Measurements from ENCODE around the gene PRPF18.

PRPF18 gene

GRCh38 chr10:13633689-13634088, 46.9 kb downstream of the PRPF18 start:
- Mint-ChIP-seq H3K27ac (ENCODE audit: low read depth) (no peak overlapping the region), H3K4me1 (peaks cover 4% of the 10 kb centered on the region), H3K36me3 (ENCODE audit: insufficient read depth) (peaks cover 23% of the 10 kb centered on the region), H3K4me3 (no peak overlapping the region), H3K27me3 (no peaks in the 10 kb centered on the region), H3K9me3 (no peaks in the 10 kb centered on the region)
- DNase-seq (ENCODE audit: low spot score in 2 of 2) (no peak), ATAC-seq (replicated peaks; ENCODE audit: extremely low read depth, poor library complexity, severe bottlenecking) (no peak)

DNA sequence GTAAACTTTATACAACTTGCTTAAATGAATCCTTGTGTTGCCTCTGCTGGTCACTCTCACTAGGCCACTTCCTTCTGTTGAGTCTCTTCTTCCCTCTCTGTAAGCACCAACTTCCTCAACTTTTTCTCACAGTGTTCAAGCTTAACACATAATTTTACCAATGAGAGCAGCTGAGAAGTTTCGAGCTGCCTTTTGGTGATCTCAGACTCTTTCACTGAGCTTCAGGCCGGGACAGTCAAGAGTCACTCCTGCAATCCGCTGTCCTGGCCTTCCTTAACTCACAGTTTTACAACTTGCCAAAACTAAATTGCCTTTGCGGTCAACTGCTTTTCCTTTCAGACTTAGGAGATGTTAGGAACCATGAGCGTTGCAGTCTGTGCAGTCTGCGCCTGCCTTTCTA, 47.4 kb downstream of the PRPF18 start:
- Mint-ChIP-seq H3K4me3 (no peak overlapping the region), H3K27me3 (no peaks in the 10 kb centered on the region), H3K27ac (ENCODE audit: low read depth) (no peak overlapping the region), H3K36me3 (ENCODE audit: insufficient read depth) (peaks cover 23% of the 10 kb centered on the region), H3K9me3 (no peaks in the 10 kb centered on the region), H3K4me1 (no peaks in the 10 kb centered on the region)
- no peak for DNase-seq (ENCODE audit: low spot score in 2 of 2)
- no peak for ATAC-seq (replicated peaks; ENCODE audit: extremely low read depth, poor library complexity, severe bottlenecking)

DNA sequence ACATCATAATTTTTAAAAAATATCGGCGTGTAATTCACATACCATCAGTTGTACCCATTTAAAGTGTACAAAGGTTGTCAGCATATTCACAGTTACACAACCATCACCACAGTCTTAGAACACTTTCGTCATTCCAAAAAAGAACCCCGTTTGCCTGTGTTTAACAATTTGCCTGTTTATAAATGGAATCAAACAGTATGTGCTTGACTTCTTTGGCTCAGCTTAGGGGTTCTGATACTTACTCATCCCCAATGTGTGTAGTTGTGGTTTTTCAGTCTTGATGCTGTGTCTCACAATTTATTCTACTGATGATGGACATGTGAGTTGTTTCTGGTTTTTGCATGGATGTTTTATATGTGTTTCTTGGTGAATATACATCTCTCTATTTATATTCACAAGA, 50.0 kb downstream of the PRPF18 start:
- no peak for ATAC-seq (replicated peaks; ENCODE audit: extremely low read depth, poor library complexity, severe bottlenecking)
- Mint-ChIP-seq H3K27me3 (no peaks in the 10 kb centered on the region), H3K9me3 (peaks cover 14% of the 10 kb centered on the region), H3K36me3 (ENCODE audit: insufficient read depth) (peaks cover 24% of the 10 kb centered on the region), H3K4me1 (no peaks in the 10 kb centered on the region), H3K4me3 (no peak overlapping the region), H3K27ac (ENCODE audit: low read depth) (no peak overlapping the region)
- DNase-seq (ENCODE audit: low spot score in 2 of 2): no peak

DNA sequence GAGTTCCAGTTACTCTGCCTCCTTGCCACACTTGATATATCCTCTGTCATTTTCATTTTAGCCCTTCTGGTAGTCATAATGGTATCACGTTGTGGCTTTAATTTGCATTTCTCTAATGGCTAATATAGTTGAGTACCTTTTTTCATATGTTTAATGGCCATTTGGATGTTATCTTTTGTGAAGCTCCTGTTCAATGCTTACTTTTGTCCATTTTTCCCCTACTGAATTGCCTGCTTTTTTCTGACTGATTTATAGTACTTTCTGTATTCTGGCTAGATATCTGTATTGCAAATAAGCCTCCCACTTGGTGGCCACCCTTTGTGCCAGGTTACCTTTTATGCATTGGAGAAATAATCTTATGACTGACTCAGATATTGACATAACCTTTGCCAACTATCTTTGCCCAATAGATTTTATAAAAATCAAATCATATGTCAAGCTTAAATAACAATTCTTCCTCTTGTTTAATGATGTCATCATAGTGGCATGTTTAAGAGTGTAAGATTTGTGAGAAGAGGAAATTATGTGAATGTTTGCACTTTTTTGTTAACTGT, 50.6 kb downstream of the PRPF18 start:
- no peak for ATAC-seq (replicated peaks; ENCODE audit: extremely low read depth, poor library complexity, severe bottlenecking)
- Mint-ChIP-seq H3K9me3 (peaks cover 20% of the 10 kb centered on the region), H3K27ac (ENCODE audit: low read depth) (no peak overlapping the region), H3K4me3 (no peak overlapping the region), H3K36me3 (ENCODE audit: insufficient read depth) (peaks cover 24% of the 10 kb centered on the region), H3K4me1 (no peaks in the 10 kb centered on the region), H3K27me3 (no peaks in the 10 kb centered on the region)
- DNase-seq (ENCODE audit: low spot score in 2 of 2): no peak

DNA sequence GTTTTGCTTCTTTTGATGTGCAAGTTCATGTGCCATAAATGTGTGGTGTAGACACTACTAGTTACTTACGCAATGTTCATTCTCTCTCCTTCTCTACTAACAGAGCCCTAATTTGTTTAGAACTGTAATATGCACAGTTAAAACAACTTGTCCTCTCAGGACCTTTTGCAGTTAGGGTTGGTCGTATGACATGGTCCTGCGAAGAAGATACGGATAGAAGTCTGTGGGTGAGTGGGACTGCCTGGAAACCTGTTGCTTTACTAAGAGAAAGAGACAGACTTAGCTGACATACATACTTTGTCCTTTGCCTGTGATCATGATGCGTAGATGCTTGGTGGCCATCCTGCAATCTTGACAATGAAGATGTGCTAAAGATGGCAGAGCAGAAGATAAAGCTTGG, 51.1 kb downstream of the PRPF18 start:
- no peak overlapping the region for H3K27ac Mint-ChIP-seq (ENCODE audit: low read depth)
- DNase-seq (ENCODE audit: low spot score in 2 of 2): no peak
- no peaks in the 10 kb centered on the region for H3K27me3 Mint-ChIP-seq
- H3K4me1 Mint-ChIP-seq: no peaks in the 10 kb centered on the region
- ATAC-seq (replicated peaks; ENCODE audit: extremely low read depth, poor library complexity, severe bottlenecking): no peak
- peaks cover 24% of the 10 kb centered on the region for H3K36me3 Mint-ChIP-seq (ENCODE audit: insufficient read depth)
- no peak overlapping the region for H3K4me3 Mint-ChIP-seq
- H3K9me3 Mint-ChIP-seq: peaks cover 22% of the 10 kb centered on the region

GRCh38 chr10:13642293-13642692, 55.5 kb downstream of the PRPF18 start:
- Mint-ChIP-seq H3K4me1 (no peaks in the 10 kb centered on the region), H3K27ac (ENCODE audit: low read depth) (no peak overlapping the region), H3K27me3 (no peaks in the 10 kb centered on the region), H3K36me3 (ENCODE audit: insufficient read depth) (peaks cover 20% of the 10 kb centered on the region), H3K9me3 (peaks cover 22% of the 10 kb centered on the region), H3K4me3 (no peak overlapping the region)
- ATAC-seq (replicated peaks; ENCODE audit: extremely low read depth, poor library complexity, severe bottlenecking) (no peak), DNase-seq (ENCODE audit: low spot score in 2 of 2) (no peak)

GRCh38 chr10:13643016-13643415, 56.3 kb downstream of the PRPF18 start:
- Mint-ChIP-seq H3K27ac (ENCODE audit: low read depth) (no peak overlapping the region), H3K36me3 (ENCODE audit: insufficient read depth) (peaks cover 15% of the 10 kb centered on the region), H3K27me3 (no peaks in the 10 kb centered on the region), H3K4me1 (no peaks in the 10 kb centered on the region), H3K9me3 (peaks cover 22% of the 10 kb centered on the region), H3K4me3 (no peak overlapping the region)
- DNase-seq (ENCODE audit: low spot score in 2 of 2) (no peak), ATAC-seq (replicated peaks; ENCODE audit: extremely low read depth, poor library complexity, severe bottlenecking) (no peak)

- Mint-ChIP-seq H3K27me3 (no peaks in the 10 kb centered on the region), H3K4me1 (no peaks in the 10 kb centered on the region), H3K27ac (ENCODE audit: low read depth) (no peak overlapping the region), H3K9me3 (peaks cover 22% of the 10 kb centered on the region), H3K4me3 (no peak overlapping the region), H3K36me3 (ENCODE audit: insufficient read depth) (peaks cover 13% of the 10 kb centered on the region)
- no peak for ATAC-seq (replicated peaks; ENCODE audit: extremely low read depth, poor library complexity, severe bottlenecking)
- DNase-seq (ENCODE audit: low spot score in 2 of 2): no peak
Observed at GRCh38 chr10:13644866-13645265, 58.1 kb downstream of the PRPF18 start.

GRCh38 chr10:13648425-13648824, 61.7 kb downstream of the PRPF18 start:
- no peak for DNase-seq (ENCODE audit: low spot score in 2 of 2)
- no peaks in the 10 kb centered on the region for H3K9me3 Mint-ChIP-seq
- H3K27me3 Mint-ChIP-seq: no peaks in the 10 kb centered on the region
- H3K27ac Mint-ChIP-seq (ENCODE audit: low read depth): no peak overlapping the region
- no peaks in the 10 kb centered on the region for H3K4me1 Mint-ChIP-seq
- no peak overlapping the region for H3K4me3 Mint-ChIP-seq
- peaks cover 11% of the 10 kb centered on the region for H3K36me3 Mint-ChIP-seq (ENCODE audit: insufficient read depth)
- no peak for ATAC-seq (replicated peaks; ENCODE audit: extremely low read depth, poor library complexity, severe bottlenecking)

- no peaks in the 10 kb centered on the region for H3K4me1 Mint-ChIP-seq
- peaks cover 12% of the 10 kb centered on the region for H3K36me3 Mint-ChIP-seq (ENCODE audit: insufficient read depth)
- H3K27ac Mint-ChIP-seq (ENCODE audit: low read depth): no peak overlapping the region
- ATAC-seq (replicated peaks; ENCODE audit: extremely low read depth, poor library complexity, severe bottlenecking) (no peak), DNase-seq (ENCODE audit: low spot score in 2 of 2) (no peak)
- no peaks in the 10 kb centered on the region for H3K27me3 Mint-ChIP-seq
- H3K9me3 Mint-ChIP-seq: no peaks in the 10 kb centered on the region
- H3K4me3 Mint-ChIP-seq: no peak overlapping the region
Observed at GRCh38 chr10:13649844-13650520, 63.2 kb downstream of the PRPF18 start.

GRCh38 chr10:13650961-13651360, 64.2 kb downstream of the PRPF18 start:
- peak overlapping the region; percentile 1 for H3K27ac Mint-ChIP-seq (ENCODE audit: low read depth)

DNA sequence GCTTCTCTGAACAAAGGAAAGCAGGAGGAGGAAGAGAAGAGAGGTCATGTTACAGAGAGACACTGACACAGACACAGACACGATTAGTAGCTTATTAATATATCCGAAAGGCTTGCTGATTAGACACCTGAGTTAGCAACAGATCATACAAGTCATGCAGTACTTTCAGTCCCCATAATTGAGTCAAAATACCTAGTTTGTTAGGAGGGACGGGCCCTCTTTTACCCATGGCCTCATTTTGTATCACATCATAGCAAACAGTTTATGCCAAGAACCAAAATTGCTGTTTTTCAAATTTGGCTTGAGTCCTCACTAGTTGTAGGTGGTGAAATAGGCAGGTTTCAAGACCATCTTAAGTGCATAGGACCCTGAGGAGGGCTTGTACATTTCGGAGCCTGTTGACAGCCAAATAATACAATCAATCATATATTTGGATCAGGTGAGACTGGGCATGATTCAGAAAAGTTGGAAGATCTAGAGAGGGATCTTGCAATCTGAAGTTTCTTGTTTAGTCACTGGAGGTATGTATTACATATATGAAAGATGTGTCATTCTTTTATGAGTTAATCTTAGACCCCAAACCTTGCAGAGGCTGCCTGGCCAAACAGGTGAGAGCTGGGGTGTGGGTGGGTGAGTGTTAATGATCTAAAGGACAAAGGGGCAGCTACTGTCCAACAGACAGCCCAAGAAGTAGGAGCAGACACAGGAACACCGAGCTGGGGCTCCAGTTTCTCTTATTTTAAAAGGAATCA, 65.4 kb downstream of the PRPF18 start:
- ATAC-seq (replicated peaks; ENCODE audit: extremely low read depth, poor library complexity, severe bottlenecking): no peak
- Mint-ChIP-seq H3K27me3 (no peaks in the 10 kb centered on the region), H3K4me3 (no peak overlapping the region), H3K4me1 (no peaks in the 10 kb centered on the region), H3K9me3 (no peaks in the 10 kb centered on the region), H3K27ac (ENCODE audit: low read depth) (no peak overlapping the region), H3K36me3 (ENCODE audit: insufficient read depth) (peaks cover 4% of the 10 kb centered on the region)
- DNase-seq (ENCODE audit: low spot score in 2 of 2): no peak

More at GRCh38 chr10:13650961-13651360, 64.2 kb downstream of the PRPF18 start:
- Mint-ChIP-seq H3K4me1 (no peaks in the 10 kb centered on the region), H3K9me3 (no peaks in the 10 kb centered on the region), H3K36me3 (ENCODE audit: insufficient read depth) (peaks cover 8% of the 10 kb centered on the region), H3K27me3 (no peaks in the 10 kb centered on the region), H3K4me3 (no peak overlapping the region)
- no peak for ATAC-seq (replicated peaks; ENCODE audit: extremely low read depth, poor library complexity, severe bottlenecking)
- no peak for DNase-seq (ENCODE audit: low spot score in 2 of 2)

DNA sequence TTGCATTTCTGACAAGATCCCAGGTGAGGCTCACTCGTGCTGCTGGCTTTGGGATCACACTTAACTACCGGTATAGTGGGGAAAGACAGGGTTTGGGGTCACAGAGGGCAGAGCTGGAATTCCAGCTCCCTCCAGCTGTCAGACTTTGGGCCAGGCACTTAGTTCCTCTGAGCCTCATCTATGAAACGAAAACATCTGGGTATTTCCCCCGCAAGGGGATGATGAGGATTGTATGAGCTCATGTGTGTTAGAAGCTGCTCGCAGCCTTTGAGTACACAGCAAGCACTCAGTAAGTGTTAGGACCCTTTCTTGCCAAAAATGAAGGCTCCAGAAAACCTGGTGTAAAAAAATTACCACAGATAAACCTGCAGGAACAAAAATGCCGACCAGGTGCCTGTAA, 66.1 kb downstream of the PRPF18 start:
- H3K27me3 Mint-ChIP-seq: no peaks in the 10 kb centered on the region
- DNase-seq (ENCODE audit: low spot score in 2 of 2): no peak
- peaks cover 4% of the 10 kb centered on the region for H3K36me3 Mint-ChIP-seq (ENCODE audit: insufficient read depth)
- no peaks in the 10 kb centered on the region for H3K9me3 Mint-ChIP-seq
- H3K4me3 Mint-ChIP-seq: no peak overlapping the region
- H3K27ac Mint-ChIP-seq (ENCODE audit: low read depth): no peak overlapping the region
- H3K4me1 Mint-ChIP-seq: no peaks in the 10 kb centered on the region
- ATAC-seq (replicated peaks; ENCODE audit: extremely low read depth, poor library complexity, severe bottlenecking): no peak
